Sigmoid colon (tissue), 3 donors: Measurements from ENCODE around the gene NTMT2.

ENCODE experiments used
- POLR2A ChIP-seq, 2 donors: fragments of 450-650 bp; IDR thresholded peaks; one replicate each; pipeline ENCODE4 v1.6.1; 2016; ENCODE audit warnings: antibody characterized with exemption in 2 of 2, mild to moderate bottlenecking in 2 of 2, moderate library complexity in 2 of 2
- TF ChIP-seq, protein P1 (sequence below), 4 experiments: fragments of 450-650 bp in 3 of 4; fragments of 200-600 bp in 1 of 4; IDR thresholded peaks; one replicate each; pipeline ENCODE4 v1.5.1; 2016 to 2019; ENCODE audit warnings: antibody characterized with exemption in 4 of 4, mild to moderate bottlenecking in 3 of 4, moderate library complexity in 2 of 4

DNA sequence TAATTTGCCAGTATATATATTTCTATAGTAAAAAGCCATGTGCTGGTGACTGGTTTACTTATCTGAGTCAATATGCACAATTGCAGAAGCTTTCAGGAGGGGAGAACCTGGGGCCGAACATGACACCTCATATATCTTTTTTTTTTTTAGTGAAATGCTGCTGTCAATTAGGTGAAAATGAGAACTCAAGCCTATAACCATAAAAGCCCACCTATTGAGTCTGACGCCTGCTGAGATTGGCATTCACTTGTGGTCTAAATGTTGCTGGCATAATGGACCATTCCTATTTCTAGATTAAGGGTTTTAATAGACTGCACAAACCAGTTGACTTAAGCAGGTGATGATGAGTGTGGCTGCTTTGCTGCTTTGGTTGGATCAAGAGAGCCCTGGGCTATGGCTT is 10.8 kb downstream of the NTMT2 start:
- no peak for TF ChIP-seq POLR2A (IDR thresholded peaks at IDR 0.05)
- TF ChIP-seq, protein P1, sequence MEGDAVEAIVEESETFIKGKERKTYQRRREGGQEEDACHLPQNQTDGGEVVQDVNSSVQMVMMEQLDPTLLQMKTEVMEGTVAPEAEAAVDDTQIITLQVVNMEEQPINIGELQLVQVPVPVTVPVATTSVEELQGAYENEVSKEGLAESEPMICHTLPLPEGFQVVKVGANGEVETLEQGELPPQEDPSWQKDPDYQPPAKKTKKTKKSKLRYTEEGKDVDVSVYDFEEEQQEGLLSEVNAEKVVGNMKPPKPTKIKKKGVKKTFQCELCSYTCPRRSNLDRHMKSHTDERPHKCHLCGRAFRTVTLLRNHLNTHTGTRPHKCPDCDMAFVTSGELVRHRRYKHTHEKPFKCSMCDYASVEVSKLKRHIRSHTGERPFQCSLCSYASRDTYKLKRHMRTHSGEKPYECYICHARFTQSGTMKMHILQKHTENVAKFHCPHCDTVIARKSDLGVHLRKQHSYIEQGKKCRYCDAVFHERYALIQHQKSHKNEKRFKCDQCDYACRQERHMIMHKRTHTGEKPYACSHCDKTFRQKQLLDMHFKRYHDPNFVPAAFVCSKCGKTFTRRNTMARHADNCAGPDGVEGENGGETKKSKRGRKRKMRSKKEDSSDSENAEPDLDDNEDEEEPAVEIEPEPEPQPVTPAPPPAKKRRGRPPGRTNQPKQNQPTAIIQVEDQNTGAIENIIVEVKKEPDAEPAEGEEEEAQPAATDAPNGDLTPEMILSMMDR (IDR thresholded peaks at IDR 0.05) = no peak
